PC-9 (cell line): ENCODE measurements around the gene EDAR. TPM values are rescaled to one million over a fixed set of nuclear protein-coding genes. Genes with fewer than 3 reads are reported as not detected.

ENCODE experiments used
- BruUV-seq: library from RNA; stranded (reverse); fragments of 400-500 nt; replicated peaks from 2 replicates; lab custom pipeline; 2021; lab: Mats Ljungman, UMichigan
- CTCF ChIA-PET: fragments of 300-600 bp; sonication (Branson Sonifier 250); formaldehyde crosslinking; loops from one replicate; lab custom pipeline; 2022; ENCODE audit warnings: antibody characterized with exemption; lab: Charles Lee
- POLR2A ChIA-PET: fragments of 300-600 bp; sonication (Branson Sonifier 250); formaldehyde crosslinking; loops from one replicate; lab custom pipeline; 2022; ENCODE audit warnings: antibody characterized with exemption; ENCODE audit not compliant: unreplicated experiment; lab: Charles Lee
- DNase-seq, 2 experiments: peaks; one replicate each; pipeline versions ENCODE4 v3.0.0 to v3.0.0-alpha.2; 2015 to 2022; ENCODE audit warnings: mixed read lengths in 1 of 2
- H2AFZ ChIP-seq: fragments of 200-600 bp; sonication (generic); 2 replicates; pipeline ENCODE4 v1.8.1; 2017; ENCODE audit warnings: antibody characterized with exemption
- H3F3A ChIP-seq: fragments of 200-600 bp; sonication (generic); 2 replicates; pipeline ENCODE4 v1.8.1; 2017; ENCODE audit warnings: antibody characterized with exemption, mild to moderate bottlenecking, low read depth; ENCODE audit not compliant: insufficient read depth
- H3K27ac ChIP-seq: fragments of 200-600 bp; sonication (generic); 2 replicates; pipeline ENCODE4 v1.6.1; 2016; ENCODE audit warnings: mixed run types
- H3K27me3 ChIP-seq: fragments of 200-600 bp; sonication (generic); 2 replicates; pipeline ENCODE4 v1.6.1; 2016; ENCODE audit warnings: low read depth, mixed run types; ENCODE audit not compliant: insufficient read depth
- H3K36me3 ChIP-seq: fragments of 200-600 bp; sonication (generic); 2 replicates; pipeline ENCODE4 v1.6.1; 2016; ENCODE audit warnings: low read depth, mixed run types
- H3K4me1 ChIP-seq: fragments of 200-600 bp; sonication (generic); replicated peaks from 2 replicates; pipeline ENCODE4 v1.6.1; 2016; ENCODE audit warnings: mixed run types; ENCODE audit not compliant: insufficient read depth
- H3K4me2 ChIP-seq: fragments of 200-600 bp; sonication (generic); 2 replicates; pipeline ENCODE4 v1.6.1; 2017; ENCODE audit warnings: mixed run types
- H3K4me3 ChIP-seq: fragments of 200-600 bp; sonication (generic); 2 replicates; pipeline ENCODE4 v1.6.1; 2016; ENCODE audit warnings: mixed run types
- H3K79me2 ChIP-seq: fragments of 200-600 bp; sonication (generic); 2 replicates; pipeline ENCODE4 v1.6.1; 2017; ENCODE audit warnings: low read depth, mixed run types
- H3K9me2 ChIP-seq: fragments of 200-600 bp; sonication (generic); 2 replicates; pipeline ENCODE4 v1.8.1; 2017; ENCODE audit warnings: mild to moderate bottlenecking; ENCODE audit not compliant: insufficient read depth
- H3K9me3 ChIP-seq: fragments of 200-600 bp; sonication (generic); 2 replicates; pipeline ENCODE4 v1.8.1; 2016; ENCODE audit warnings: low read depth; ENCODE audit not compliant: insufficient read depth
- H4K20me1 ChIP-seq: fragments of 200-600 bp; sonication (generic); 2 replicates; pipeline ENCODE4 v1.8.1; 2017; ENCODE audit not compliant: insufficient read depth
- EZH2 ChIP-seq: fragments of 200-600 bp; sonication (generic); IDR thresholded peaks from 2 replicates; pipeline ENCODE4 v1.8.0; 2017; ENCODE audit warnings: antibody characterized with exemption, low read depth
- intact Hi-C: fragments of 100-400 bp; cut with micrococcal nuclease; formaldehyde crosslinking; loops from one replicate; pipeline ENCODE4 v1.10.0; 2022; ENCODE audit not compliant: unreplicated experiment
- total RNA-seq: library from RNA; stranded (reverse); gene quantifications from 2 replicates; pipeline ENCODE4 v1.2.3, GENCODE V29; 2021
- TF ChIP-seq, protein P1 (sequence below): fragments of 200-600 bp; sonication (generic); conservative IDR thresholded peaks from 2 replicates; pipeline ENCODE4 v1.6.1; 2017; ENCODE audit warnings: mixed run types, antibody characterized with exemption, mild to moderate bottlenecking, moderate library complexity

Gene EDAR
- total RNA-seq, 1 experiment from 2014 or later = not detected

DNA sequence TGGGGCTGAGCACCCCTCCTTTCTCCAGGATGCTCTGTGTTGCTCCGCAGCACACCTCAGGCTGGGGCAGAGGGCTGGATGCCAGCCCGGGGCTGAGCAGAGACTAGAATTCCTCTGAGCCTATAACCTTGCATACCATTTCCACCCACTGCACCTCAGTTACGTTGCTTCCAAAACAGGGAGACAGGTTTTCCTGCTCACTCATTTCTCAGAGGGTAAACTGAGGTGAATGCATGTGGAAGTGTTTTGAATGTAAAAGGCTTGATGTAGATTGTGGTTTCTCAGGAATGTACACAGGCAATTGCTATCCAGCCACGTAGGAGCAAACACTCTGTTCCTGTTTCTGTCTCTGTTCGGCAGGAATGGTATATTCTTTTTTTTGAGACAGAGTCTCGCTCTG lies 45.3 kb downstream of the EDAR start:
- H2AFZ ChIP-seq = no peak overlapping the region
- no peak overlapping the region for H3K27ac ChIP-seq
- H3K9me2 ChIP-seq = no peaks in the 10 kb centered on the region
- no peaks in the 10 kb centered on the region for H3K36me3 ChIP-seq
- DNase-seq = no peak
- no peaks in the 10 kb centered on the region for H3F3A ChIP-seq
- H3K4me1 ChIP-seq = no peaks in the 10 kb centered on the region
- H3K79me2 ChIP-seq = no peaks in the 10 kb centered on the region
- BruUV-seq = no TSS peak
- intact Hi-C loops = no loop called here
- ChIA-PET CTCF (no interaction called here), POLR2A (no interaction called here)
- no peak overlapping the region for H3K4me3 ChIP-seq
- no peaks in the 10 kb centered on the region; the same call in 1 of the 2 replicates for H4K20me1 ChIP-seq
- H3K27me3 ChIP-seq = peaks cover 6% of the 10 kb centered on the region; the same call in 1 of the 2 replicates
- H3K9me3 ChIP-seq = peaks cover 3% of the 10 kb centered on the region; the same call in 1 of the 2 replicates
- TF ChIP-seq, protein P1, sequence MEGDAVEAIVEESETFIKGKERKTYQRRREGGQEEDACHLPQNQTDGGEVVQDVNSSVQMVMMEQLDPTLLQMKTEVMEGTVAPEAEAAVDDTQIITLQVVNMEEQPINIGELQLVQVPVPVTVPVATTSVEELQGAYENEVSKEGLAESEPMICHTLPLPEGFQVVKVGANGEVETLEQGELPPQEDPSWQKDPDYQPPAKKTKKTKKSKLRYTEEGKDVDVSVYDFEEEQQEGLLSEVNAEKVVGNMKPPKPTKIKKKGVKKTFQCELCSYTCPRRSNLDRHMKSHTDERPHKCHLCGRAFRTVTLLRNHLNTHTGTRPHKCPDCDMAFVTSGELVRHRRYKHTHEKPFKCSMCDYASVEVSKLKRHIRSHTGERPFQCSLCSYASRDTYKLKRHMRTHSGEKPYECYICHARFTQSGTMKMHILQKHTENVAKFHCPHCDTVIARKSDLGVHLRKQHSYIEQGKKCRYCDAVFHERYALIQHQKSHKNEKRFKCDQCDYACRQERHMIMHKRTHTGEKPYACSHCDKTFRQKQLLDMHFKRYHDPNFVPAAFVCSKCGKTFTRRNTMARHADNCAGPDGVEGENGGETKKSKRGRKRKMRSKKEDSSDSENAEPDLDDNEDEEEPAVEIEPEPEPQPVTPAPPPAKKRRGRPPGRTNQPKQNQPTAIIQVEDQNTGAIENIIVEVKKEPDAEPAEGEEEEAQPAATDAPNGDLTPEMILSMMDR = no peak
- TF ChIP-seq EZH2 = no peak
- no peak overlapping the region for H3K4me2 ChIP-seq

DNA sequence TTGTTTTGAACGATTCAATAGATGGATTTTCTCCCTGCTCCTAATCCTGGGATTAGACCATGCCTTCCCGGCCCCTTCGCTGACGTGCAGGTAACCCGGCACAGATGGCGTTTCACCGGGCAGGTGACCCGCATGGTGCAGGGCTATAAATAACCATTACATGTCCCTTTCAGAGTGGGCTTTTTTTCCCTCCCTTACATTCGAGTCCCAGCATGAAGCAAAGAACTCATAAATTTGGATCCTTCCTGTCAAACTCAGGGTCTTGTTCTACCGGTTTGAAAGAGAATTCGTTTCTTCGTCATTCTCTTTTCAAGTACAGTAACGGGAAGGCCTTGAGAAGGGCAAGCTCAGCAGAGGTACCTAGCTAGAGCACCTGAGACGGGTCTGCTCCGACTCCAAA lies 46.1 kb downstream of the EDAR start:
- H3K27me3 ChIP-seq = peaks cover 6% of the 10 kb centered on the region; the same call in 1 of the 2 replicates
- no peaks in the 10 kb centered on the region for H3K9me2 ChIP-seq
- H3K27ac ChIP-seq = no peak overlapping the region
- ChIA-PET POLR2A (no interaction called here), CTCF (no interaction called here)
- BruUV-seq = no TSS peak
- H3K4me3 ChIP-seq = no peak overlapping the region
- H3K9me3 ChIP-seq = peaks cover 3% of the 10 kb centered on the region; the same call in 1 of the 2 replicates
- no peaks in the 10 kb centered on the region for H3F3A ChIP-seq
- no peaks in the 10 kb centered on the region for H3K36me3 ChIP-seq
- DNase-seq = no peak
- H3K79me2 ChIP-seq = no peaks in the 10 kb centered on the region
- no peaks in the 10 kb centered on the region for H3K4me1 ChIP-seq
- no peak overlapping the region for H3K4me2 ChIP-seq
- no peak for TF ChIP-seq EZH2
- TF ChIP-seq, protein P1 = no peak
- no peaks in the 10 kb centered on the region; the same call in 1 of the 2 replicates for H4K20me1 ChIP-seq
- H2AFZ ChIP-seq = no peak overlapping the region
- intact Hi-C loops = no loop called here

DNA sequence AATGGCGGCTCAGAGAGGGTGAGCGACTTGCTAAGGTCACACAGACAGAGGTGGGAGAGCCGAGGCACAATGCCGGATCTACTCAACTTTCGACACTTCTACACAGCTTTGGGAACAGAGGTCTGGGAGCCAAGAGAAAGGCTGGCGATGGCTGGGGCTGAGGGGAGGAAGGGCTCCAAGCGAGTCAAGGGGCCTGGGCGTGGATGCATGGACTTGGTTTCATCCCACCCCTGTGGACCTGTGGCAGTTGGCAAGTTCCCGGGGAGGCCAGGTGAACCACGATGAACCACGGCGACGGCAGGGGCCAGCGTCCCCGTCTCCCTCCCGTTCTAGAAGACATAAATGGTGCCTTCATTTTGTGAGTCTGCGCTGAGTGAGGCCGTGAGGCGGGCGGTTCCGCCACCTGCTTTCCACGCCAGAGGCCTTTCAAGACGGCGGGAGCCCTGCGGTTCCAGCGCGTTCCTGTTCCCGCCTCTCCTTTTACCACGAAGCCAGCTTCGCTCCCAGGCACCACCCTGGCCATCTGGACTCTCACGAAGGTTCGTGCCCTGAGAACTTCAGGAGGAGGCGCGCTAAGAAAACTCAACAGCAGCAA lies 46.7 kb downstream of the EDAR start:
- intact Hi-C loops = no loop called here
- ChIA-PET CTCF (no interaction called here), POLR2A (no interaction called here)
- Histone ChIP-seq H3F3A (no peaks in the 10 kb centered on the region), H3K4me3 (no peak overlapping the region), H4K20me1 (no peaks in the 10 kb centered on the region; the same call in 1 of the 2 replicates), H3K9me2 (no peaks in the 10 kb centered on the region), H3K79me2 (no peaks in the 10 kb centered on the region), H3K27me3 (peaks cover 6% of the 10 kb centered on the region; the same call in 1 of the 2 replicates), H3K4me2 (no peak overlapping the region), H3K4me1 (no peaks in the 10 kb centered on the region), H3K36me3 (no peaks in the 10 kb centered on the region), H2AFZ (no peak overlapping the region), H3K9me3 (peaks cover under 1% of the 10 kb centered on the region; the same call in 1 of the 2 replicates), H3K27ac (no peak overlapping the region)
- no peak for TF ChIP-seq EZH2
- TF ChIP-seq, protein P1 = no peak
- DNase-seq = no peak
- no TSS peak for BruUV-seq
